Coronary artery (tissue), 2 donors: ENCODE data around the gene CCDC28B.

ENCODE experiments used
- DNase-seq: peaks from one replicate; pipeline ENCODE4 v3.0.0-alpha.2; 2017; ENCODE audit warnings: low spot score
- H3K27ac ChIP-seq, 2 donors: fragments of 200-600 bp; sonication (generic); one replicate each; pipeline ENCODE4 v1.5.1; 2016 to 2019
- H3K4me3 ChIP-seq: fragments of 200-600 bp; sonication (generic); 2 replicates; pipeline ENCODE4 v1.5.1; 2016; ENCODE audit warnings: mild to moderate bottlenecking, moderate library complexity
- TF ChIP-seq, protein P1 (sequence below): fragments of 200-600 bp; sonication (generic); IDR thresholded peaks from one replicate; pipeline ENCODE4 v1.5.1; 2019; ENCODE audit warnings: antibody characterized with exemption

Gene CCDC28B

DNA sequence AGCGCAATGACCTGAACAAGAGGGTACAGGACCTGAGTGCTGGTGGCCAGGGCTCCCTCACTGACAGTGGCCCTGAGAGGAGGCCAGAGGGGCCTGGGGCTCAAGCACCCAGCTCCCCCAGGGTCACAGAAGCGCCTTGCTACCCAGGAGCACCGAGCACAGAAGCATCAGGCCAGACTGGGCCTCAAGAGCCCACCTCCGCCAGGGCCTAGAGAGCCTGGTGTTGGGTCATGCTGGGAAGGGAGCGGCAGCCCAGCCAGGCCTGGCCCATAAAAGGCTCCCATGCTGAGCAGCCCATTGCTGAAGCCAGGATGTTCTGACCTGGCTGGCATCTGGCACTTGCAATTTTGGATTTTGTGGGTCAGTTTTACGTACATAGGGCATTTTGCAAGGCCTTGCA lies 5.4 kb upstream of the CCDC28B start:
- TF ChIP-seq, protein P1, sequence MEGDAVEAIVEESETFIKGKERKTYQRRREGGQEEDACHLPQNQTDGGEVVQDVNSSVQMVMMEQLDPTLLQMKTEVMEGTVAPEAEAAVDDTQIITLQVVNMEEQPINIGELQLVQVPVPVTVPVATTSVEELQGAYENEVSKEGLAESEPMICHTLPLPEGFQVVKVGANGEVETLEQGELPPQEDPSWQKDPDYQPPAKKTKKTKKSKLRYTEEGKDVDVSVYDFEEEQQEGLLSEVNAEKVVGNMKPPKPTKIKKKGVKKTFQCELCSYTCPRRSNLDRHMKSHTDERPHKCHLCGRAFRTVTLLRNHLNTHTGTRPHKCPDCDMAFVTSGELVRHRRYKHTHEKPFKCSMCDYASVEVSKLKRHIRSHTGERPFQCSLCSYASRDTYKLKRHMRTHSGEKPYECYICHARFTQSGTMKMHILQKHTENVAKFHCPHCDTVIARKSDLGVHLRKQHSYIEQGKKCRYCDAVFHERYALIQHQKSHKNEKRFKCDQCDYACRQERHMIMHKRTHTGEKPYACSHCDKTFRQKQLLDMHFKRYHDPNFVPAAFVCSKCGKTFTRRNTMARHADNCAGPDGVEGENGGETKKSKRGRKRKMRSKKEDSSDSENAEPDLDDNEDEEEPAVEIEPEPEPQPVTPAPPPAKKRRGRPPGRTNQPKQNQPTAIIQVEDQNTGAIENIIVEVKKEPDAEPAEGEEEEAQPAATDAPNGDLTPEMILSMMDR = no peak
- DNase-seq = no peak
- Histone ChIP-seq H3K4me3 (no peak overlapping the region), H3K27ac (no peak overlapping the region)

DNA sequence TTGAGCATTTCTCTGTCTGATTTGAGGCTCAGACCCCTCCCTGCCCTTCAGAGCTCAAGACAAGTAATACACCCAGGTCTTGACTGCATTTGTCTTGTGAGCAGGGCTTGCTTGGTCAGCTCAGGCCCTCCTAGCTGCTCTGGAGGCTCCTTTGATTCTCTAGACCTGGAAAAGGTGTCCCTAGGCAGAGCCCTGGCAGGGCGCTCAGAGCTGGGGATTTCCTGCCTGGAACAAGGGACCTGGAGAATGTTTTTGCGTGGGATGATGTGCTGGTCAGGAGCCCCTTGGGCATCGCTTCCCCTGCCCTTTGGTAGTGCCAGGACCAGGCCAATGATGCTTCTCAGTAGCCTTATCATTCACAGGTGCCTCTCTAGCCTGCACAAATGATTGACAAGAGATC lies 4.9 kb upstream of the CCDC28B start:
- Histone ChIP-seq H3K27ac (no peak overlapping the region), H3K4me3 (no peak overlapping the region)
- DNase-seq = no peak
- TF ChIP-seq, protein P1 = no peak

DNA sequence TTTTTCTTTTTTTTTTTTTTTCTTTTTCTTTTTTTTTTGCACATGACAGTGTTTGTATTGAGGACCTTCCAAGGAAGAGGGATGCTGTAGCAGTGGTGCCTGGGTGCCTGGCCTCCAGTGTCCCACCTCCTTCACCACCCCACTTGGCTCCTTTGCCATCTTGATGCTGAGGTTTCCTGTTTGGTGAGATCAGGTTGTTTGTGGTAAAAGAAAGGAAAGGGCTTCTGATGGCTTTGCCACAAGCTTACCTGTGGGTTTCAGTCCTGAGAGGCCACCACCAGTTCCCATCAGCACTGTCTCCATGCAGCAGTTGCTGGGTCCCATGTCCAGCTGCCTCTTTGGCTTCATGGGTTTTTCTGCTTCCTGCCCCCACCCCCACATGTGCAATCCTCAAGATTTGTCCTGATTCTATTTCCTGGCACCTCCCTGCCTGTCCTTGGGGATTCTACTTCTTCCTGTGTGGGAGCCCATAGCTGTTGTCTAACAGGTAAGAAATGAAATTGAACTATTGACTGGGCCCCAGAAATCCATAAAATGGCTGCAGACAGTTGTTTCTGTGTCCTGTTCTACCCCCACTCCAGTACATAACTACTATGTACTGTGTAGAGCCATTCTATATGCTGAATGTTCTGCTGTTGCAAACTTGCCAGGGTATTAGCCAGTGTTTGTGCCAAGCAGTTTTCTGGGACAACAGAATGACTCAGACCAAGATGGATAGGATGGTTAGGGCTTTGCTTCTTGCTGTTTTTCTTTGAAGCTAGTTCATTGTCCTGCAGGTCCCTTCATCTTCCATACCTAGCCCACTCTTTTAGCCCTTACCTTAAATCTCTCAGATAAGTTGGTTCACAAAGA lies 4.2 kb upstream of the CCDC28B start:
- no peak for DNase-seq
- TF ChIP-seq, protein P1 = no peak
- Histone ChIP-seq H3K27ac (no peak overlapping the region), H3K4me3 (no peak overlapping the region)

DNA sequence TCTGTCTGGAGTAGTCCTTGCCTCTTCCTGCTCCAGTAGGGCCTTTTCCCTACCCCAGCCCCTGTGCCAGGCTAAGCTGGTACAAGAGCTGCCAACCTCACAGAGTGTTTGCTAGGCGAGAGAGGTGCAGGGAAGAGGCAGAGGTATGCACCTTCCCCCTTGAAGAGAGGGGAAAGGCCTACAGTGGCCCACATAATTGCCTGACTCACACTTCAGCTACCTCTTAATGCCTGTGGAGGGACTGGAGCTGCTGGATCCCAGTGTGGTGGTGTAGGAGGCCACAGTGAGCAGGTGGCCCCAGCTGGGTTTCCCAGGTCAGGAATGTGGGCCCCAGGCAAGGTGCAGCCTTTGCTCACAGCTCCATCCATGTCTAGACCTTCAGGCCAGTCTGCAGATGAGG lies 3.3 kb upstream of the CCDC28B start:
- no peak overlapping the region for H3K27ac ChIP-seq
- TF ChIP-seq, protein P1 = no peak
- DNase-seq = no peak
- no peak overlapping the region for H3K4me3 ChIP-seq

DNA sequence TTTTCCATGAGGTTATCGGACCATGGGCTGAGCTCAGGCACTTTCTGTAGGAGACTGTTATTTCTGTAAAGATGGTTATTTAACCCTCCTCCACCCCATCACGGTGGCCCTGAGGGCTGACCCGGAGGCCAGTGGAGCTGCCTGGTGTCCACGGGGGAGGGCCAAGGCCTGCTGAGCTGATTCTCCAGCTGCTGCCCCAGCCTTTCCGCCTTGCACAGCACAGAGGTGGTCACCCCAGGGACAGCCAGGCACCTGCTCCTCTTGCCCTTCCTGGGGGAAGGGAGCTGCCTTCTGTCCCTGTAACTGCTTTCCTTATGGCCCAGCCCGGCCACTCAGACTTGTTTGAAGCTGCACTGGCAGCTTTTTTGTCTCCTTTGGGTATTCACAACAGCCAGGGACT lies 2.6 kb upstream of the CCDC28B start:
- DNase-seq = no peak
- TF ChIP-seq, protein P1 = no peak
- Histone ChIP-seq H3K27ac (no peak overlapping the region), H3K4me3 (no peak overlapping the region)

DNA sequence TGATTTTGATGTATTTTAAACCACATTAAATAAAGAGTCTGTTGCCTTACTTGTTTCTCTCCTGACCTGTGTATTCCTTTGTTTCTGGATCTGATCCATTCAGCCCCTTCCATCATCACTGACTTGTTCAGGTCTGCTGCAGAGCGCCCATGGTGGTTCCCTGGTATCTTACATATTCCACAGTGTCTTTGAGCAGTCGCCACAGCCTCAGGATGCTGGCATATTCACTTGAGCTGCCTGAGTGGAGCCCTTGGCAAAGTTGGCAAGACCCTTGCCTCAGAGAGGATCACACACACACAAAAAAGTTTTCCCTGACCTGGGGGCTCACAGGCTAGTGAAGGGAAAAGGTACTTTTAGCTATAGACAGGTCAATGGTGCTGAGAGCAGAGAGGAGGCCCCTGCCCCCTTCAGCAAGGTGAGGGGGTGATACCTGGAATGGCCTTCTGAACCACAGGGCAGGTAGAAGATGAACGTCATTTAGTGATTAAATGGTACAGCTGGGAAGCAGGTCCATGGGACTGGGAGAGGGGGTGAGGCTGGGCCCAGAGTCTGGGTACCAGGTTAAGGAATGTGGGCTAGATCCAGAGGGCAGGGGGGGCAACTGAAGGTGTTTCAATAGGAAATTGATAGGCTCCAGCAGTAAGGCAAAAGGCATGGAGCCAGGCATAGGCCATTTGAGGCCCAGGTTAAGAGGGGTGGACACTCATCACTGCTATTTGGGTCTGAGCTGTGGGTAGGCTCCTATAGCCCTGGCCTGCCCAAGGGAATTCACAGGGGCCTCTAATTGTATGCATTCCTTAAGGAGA lies 2.0 kb upstream of the CCDC28B start:
- H3K4me3 ChIP-seq = no peak overlapping the region
- DNase-seq = no peak
- TF ChIP-seq, protein P1 = no peak
- H3K27ac ChIP-seq = peak overlapping the region in 1 of 2 donors; percentile 89
